Stimulated activated effector memory CD8-positive, alpha-beta T cell treated with anti-CD3 and anti-CD28 coated beads, Interleukin-12 subunit alpha, Interleukin-12 subunit beta, amount 100 ng/mL, for 72 hours (primary cell): ENCODE results near the gene KCNIP4.

Experiments used
- ATAC-seq: fragments of 150-1000 bp; cut with Tn5 transposase; 2 replicates; pipeline ENCODE4 v1.10.0; 2021
- DNase-seq, 2 donors: peaks; one replicate each; pipeline ENCODE4 v3.0.0; 2021 to 2022; ENCODE audit warnings: low spot score in 2 of 2
- H3K27ac Mint-ChIP-seq: one replicate; pipeline ENCODE4 v1.8.0; 2022; ENCODE audit warnings: mild to moderate bottlenecking, mixed read lengths
- H3K36me3 Mint-ChIP-seq: one replicate; pipeline ENCODE4 v1.8.0; 2022; ENCODE audit warnings: mild to moderate bottlenecking, mixed read lengths
- H3K4me1 Mint-ChIP-seq: one replicate; pipeline ENCODE4 v1.8.0; 2022; ENCODE audit warnings: mixed read lengths
- H3K4me3 Mint-ChIP-seq: one replicate; pipeline ENCODE4 v1.8.0; 2022; ENCODE audit warnings: mild to moderate bottlenecking, mixed read lengths
- H3K9me3 Mint-ChIP-seq: one replicate; pipeline ENCODE4 v1.8.0; 2022; ENCODE audit warnings: mixed read lengths

The KCNIP4 gene

GRCh38 chr4:20890761-20891160, 1057.8 kb downstream of the KCNIP4 start:
- no peak overlapping the region for H3K4me3 Mint-ChIP-seq
- no peak overlapping the region for H3K27ac Mint-ChIP-seq
- H3K36me3 Mint-ChIP-seq: no peaks in the 10 kb centered on the region
- DNase-seq: no peak
- peaks cover 10% of the 10 kb centered on the region for H3K9me3 Mint-ChIP-seq
- no peaks in the 10 kb centered on the region for H3K4me1 Mint-ChIP-seq
- no peak for ATAC-seq

DNA sequence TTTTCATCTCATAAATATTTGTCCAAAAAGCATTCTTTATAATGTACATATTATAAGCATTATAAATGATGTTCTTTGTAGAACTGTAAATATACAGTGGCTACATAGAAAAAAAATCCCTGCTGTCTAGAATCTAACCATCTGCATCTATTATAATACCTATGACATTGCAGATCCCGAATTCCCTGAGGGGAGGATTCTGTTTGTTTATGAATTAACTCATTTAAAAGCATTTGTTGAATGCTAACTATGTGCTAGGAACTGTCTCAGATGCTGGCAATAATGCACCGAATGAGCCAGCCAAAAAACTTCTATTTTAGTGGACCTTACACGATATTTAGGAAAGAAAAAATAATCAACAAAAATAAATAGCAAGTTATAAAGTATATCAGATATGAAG, 1058.7 kb downstream of the KCNIP4 start:
- Mint-ChIP-seq H3K4me1 (no peaks in the 10 kb centered on the region), H3K9me3 (peaks cover 10% of the 10 kb centered on the region), H3K36me3 (no peaks in the 10 kb centered on the region), H3K4me3 (no peak overlapping the region), H3K27ac (no peak overlapping the region)
- DNase-seq: no peak
- no peak for ATAC-seq

GRCh38 chr4:20883677-20884076, 1064.9 kb downstream of the KCNIP4 start:
- peaks cover 8% of the 10 kb centered on the region for H3K9me3 Mint-ChIP-seq
- H3K4me1 Mint-ChIP-seq: no peaks in the 10 kb centered on the region
- no peak overlapping the region for H3K27ac Mint-ChIP-seq
- no peak for ATAC-seq
- no peak for DNase-seq
- H3K4me3 Mint-ChIP-seq: no peak overlapping the region
- H3K36me3 Mint-ChIP-seq: no peaks in the 10 kb centered on the region

GRCh38 chr4:20883231-20883630, 1065.3 kb downstream of the KCNIP4 start:
- DNase-seq (no peak), ATAC-seq (no peak)
- H3K27ac Mint-ChIP-seq: no peak overlapping the region
- H3K36me3 Mint-ChIP-seq: no peaks in the 10 kb centered on the region
- H3K4me1 Mint-ChIP-seq: no peaks in the 10 kb centered on the region
- no peak overlapping the region for H3K4me3 Mint-ChIP-seq
- peaks cover 8% of the 10 kb centered on the region for H3K9me3 Mint-ChIP-seq

GRCh38 chr4:20882500-20882899, 1066.1 kb downstream of the KCNIP4 start:
- Mint-ChIP-seq H3K9me3 (peaks cover 8% of the 10 kb centered on the region), H3K27ac (no peak overlapping the region), H3K4me3 (no peak overlapping the region), H3K4me1 (no peaks in the 10 kb centered on the region), H3K36me3 (no peaks in the 10 kb centered on the region)
- no peak for ATAC-seq
- no peak for DNase-seq

DNA sequence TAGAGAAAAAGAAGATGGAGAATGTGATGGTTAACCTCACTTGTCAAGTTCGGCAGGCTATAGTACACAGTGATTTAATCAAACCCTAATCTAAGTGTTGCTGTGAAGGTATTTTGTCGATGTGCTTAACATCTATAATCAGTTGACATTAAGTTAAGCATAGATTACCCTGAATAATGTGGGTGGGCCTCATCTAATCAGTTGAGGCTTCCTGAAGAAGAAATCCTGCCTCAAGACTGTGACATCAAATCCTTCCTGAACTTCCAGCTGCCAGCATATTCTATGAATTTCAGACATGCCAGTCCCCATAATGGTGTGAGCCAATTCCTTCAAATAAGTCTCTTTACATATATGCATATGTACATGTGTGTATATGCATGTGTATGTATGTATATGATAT, 1066.9 kb downstream of the KCNIP4 start:
- H3K9me3 Mint-ChIP-seq: peaks cover 3% of the 10 kb centered on the region
- no peaks in the 10 kb centered on the region for H3K36me3 Mint-ChIP-seq
- H3K4me1 Mint-ChIP-seq: no peaks in the 10 kb centered on the region
- no peak for ATAC-seq
- no peak overlapping the region for H3K4me3 Mint-ChIP-seq
- no peak overlapping the region for H3K27ac Mint-ChIP-seq
- no peak for DNase-seq

- Mint-ChIP-seq H3K27ac (no peak overlapping the region), H3K4me1 (no peaks in the 10 kb centered on the region), H3K36me3 (no peaks in the 10 kb centered on the region), H3K4me3 (no peak overlapping the region), H3K9me3 (peaks cover 3% of the 10 kb centered on the region)
- DNase-seq (no peak), ATAC-seq (no peak)
Observed at GRCh38 chr4:20878806-20879205, 1069.8 kb downstream of the KCNIP4 start.

DNA sequence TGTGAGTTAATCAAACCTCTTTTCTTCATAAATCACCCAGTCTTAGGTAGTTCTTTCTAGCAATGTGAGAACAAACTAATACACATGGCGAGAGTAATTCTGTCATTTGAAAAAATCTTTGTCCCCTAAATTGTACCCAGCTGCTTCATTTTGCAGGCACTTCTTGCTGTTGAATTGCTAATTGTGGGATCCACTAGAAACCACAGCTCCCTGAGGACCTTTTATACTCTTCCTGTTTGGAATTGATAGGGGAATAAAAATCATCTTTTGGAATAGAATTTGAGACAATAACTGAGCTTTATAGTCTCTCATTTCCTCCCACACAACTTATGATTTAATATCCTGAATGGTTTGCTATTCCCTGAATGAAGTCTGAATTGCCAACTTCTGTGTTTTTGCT, 1078.1 kb downstream of the KCNIP4 start:
- Mint-ChIP-seq H3K36me3 (no peaks in the 10 kb centered on the region), H3K27ac (no peak overlapping the region), H3K9me3 (peaks cover 10% of the 10 kb centered on the region), H3K4me3 (no peak overlapping the region), H3K4me1 (peaks cover 6% of the 10 kb centered on the region)
- ATAC-seq (no peak), DNase-seq (no peak)

- DNase-seq (no peak), ATAC-seq (no peak)
- Mint-ChIP-seq H3K36me3 (no peaks in the 10 kb centered on the region), H3K4me3 (no peak overlapping the region), H3K9me3 (peaks cover 6% of the 10 kb centered on the region), H3K4me1 (peaks cover 6% of the 10 kb centered on the region), H3K27ac (no peak overlapping the region)
Observed at GRCh38 chr4:20868108-20868507, 1080.5 kb downstream of the KCNIP4 start.

DNA sequence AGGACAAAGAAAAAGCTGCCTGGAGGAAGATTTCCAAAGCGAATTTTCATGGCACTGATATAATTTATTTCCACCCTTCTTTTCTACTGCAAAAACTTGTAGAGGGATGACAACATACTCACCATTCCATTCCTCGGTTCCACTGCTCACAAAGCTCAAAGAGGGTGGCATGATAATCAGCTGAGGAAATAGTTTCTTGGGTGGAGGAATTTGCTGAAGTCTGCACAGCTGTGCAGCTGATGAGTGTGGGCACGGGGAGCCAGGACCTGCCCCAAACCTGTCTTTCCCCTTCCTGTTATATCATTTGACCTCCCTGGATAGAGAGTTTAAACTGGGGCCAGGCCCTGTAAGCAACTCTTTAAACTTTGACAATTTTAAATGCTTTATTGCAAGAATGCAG, 1087.7 kb downstream of the KCNIP4 start:
- no peak for ATAC-seq
- H3K4me3 Mint-ChIP-seq: no peak overlapping the region
- no peak for DNase-seq
- no peaks in the 10 kb centered on the region for H3K36me3 Mint-ChIP-seq
- H3K9me3 Mint-ChIP-seq: peaks cover 5% of the 10 kb centered on the region
- H3K27ac Mint-ChIP-seq: no peak overlapping the region
- H3K4me1 Mint-ChIP-seq: no peaks in the 10 kb centered on the region

GRCh38 chr4:20859097-20859781, 1089.3 kb downstream of the KCNIP4 start:
- no peak for DNase-seq
- Mint-ChIP-seq H3K4me3 (no peak overlapping the region), H3K27ac (no peak overlapping the region), H3K4me1 (no peaks in the 10 kb centered on the region), H3K36me3 (no peaks in the 10 kb centered on the region), H3K9me3 (peaks cover 7% of the 10 kb centered on the region)
- ATAC-seq: no peak

- H3K9me3 Mint-ChIP-seq: peaks cover 8% of the 10 kb centered on the region
- DNase-seq (no peak), ATAC-seq (no peak)
- H3K36me3 Mint-ChIP-seq: no peaks in the 10 kb centered on the region
- H3K4me3 Mint-ChIP-seq: no peak overlapping the region
- no peak overlapping the region for H3K27ac Mint-ChIP-seq
- no peaks in the 10 kb centered on the region for H3K4me1 Mint-ChIP-seq
Observed at GRCh38 chr4:20857081-20857480, 1091.5 kb downstream of the KCNIP4 start.

- H3K27ac Mint-ChIP-seq: no peak overlapping the region
- H3K9me3 Mint-ChIP-seq: no peaks in the 10 kb centered on the region
- DNase-seq (no peak), ATAC-seq (no peak)
- no peak overlapping the region for H3K4me3 Mint-ChIP-seq
- no peaks in the 10 kb centered on the region for H3K4me1 Mint-ChIP-seq
- H3K36me3 Mint-ChIP-seq: no peaks in the 10 kb centered on the region
Observed at GRCh38 chr4:20847124-20847747, 1101.3 kb downstream of the KCNIP4 start.

DNA sequence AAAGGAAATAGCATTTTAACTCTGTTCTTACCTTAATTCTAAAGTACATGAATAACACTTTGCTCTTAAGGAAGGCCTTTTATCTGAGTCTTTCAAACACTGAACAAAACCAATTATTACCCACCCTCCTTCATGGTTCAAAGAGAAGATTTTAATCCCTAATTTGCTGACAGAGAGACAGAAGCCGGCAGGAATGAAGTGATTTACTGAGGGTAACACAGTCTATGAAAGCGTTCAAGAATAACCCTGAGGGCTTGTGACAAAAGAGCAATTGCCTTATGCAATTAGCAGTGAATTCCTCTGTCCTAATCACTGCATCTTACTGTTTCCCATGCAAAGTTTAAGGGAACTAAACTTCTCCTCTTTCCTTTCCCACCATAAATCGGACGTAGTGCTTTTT, 1104.3 kb downstream of the KCNIP4 start:
- Mint-ChIP-seq H3K4me3 (no peak overlapping the region), H3K27ac (no peak overlapping the region), H3K4me1 (no peaks in the 10 kb centered on the region), H3K9me3 (peaks cover 4% of the 10 kb centered on the region), H3K36me3 (no peaks in the 10 kb centered on the region)
- ATAC-seq (no peak), DNase-seq (no peak)

DNA sequence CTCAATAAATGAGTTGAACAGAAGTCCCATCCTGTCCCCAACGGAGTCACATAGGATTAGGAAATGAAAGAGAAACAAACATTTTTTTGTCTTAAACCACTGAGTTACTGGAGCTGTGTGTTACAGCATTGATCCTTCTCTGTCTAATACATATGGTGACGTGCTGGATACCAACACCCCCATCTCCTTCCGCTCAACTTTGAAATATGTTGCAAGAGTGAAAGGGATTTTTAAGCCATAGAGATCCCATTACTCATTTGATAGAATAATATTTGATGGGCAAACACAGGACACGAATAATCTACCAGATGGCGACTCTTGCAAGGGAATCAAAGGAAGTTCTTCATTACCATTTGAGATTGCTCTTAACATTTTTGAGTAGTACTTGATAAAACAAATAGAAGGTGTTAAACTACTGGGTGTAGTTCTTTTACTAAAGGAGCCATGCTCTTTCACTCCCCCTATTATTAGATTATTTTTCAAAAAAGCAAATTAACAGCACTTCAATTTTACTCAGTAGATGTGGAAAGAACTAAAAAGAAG, 1107.9 kb downstream of the KCNIP4 start:
- H3K4me1 Mint-ChIP-seq: no peaks in the 10 kb centered on the region
- H3K27ac Mint-ChIP-seq: no peak overlapping the region
- no peaks in the 10 kb centered on the region for H3K36me3 Mint-ChIP-seq
- DNase-seq: no peak
- no peak overlapping the region for H3K4me3 Mint-ChIP-seq
- ATAC-seq: no peak
- peaks cover 4% of the 10 kb centered on the region for H3K9me3 Mint-ChIP-seq

DNA sequence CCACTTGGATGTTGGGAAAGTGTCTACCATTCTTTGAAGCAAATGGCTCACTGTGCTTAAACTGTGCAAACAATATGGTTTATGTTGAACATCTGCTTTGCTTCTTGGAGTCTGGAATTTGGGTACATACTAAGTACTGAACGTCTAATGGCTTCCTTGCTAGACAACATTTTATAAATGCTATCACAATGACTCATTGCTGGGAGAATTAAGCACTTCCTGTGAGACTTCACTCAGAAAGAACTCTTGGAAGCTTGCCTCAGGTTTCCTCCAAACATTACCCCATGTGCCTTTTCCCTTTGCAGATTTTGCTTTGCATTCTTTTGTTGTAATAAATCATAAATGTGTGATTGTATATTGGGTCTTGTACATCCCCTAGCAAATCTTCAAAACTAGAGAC, 1108.6 kb downstream of the KCNIP4 start:
- no peak overlapping the region for H3K27ac Mint-ChIP-seq
- no peak for ATAC-seq
- no peak for DNase-seq
- H3K36me3 Mint-ChIP-seq: no peaks in the 10 kb centered on the region
- no peaks in the 10 kb centered on the region for H3K4me1 Mint-ChIP-seq
- H3K4me3 Mint-ChIP-seq: no peak overlapping the region
- H3K9me3 Mint-ChIP-seq: peaks cover 4% of the 10 kb centered on the region
